NCI-H748 treated with DMSO at 0.1 percent for 48 hours (cell line): ENCODE measurements around the gene FZD8.

Experiments used
- DNase-seq: peaks from one replicate; lab custom pipeline; 2025; lab: John Stamatoyannopoulos, UW

Gene FZD8

DNA sequence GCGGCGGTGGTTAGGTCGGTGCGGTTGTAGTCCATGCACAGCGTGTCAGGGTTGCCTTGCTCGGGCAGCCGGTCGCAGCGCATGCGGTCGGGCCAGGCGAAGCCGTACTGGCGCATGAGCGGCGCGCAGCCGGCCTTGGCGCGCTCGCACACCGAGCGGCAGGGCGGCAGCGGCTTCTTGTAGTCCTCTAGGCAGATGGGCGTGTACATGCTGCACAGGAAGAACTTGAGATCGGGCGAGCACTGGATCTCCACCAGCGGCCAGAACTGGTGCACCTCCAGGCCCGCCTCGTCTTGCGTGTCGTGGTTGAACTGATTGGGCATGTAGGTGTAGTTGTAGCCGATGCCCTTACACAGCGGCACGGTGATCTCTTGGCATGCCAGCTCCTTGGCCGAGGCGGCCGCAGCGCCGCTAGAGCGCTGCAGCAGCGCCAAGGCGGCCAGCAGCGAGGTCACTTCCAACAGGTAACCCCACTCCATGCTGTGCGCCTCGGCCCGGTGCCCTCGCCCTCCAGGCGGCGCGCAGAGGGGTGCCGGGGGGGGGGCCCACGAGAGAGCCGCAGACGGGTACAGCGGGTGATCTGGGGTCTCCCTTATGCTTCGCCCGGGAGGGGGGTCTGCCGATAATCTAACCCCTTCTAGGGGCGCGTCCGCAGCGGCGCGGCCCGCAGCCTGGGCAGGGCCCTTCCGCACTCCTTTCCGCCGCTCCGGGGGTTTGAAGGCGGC lies 983 bp downstream of the FZD8 start:
- peak; percentile 24 for DNase-seq

DNA sequence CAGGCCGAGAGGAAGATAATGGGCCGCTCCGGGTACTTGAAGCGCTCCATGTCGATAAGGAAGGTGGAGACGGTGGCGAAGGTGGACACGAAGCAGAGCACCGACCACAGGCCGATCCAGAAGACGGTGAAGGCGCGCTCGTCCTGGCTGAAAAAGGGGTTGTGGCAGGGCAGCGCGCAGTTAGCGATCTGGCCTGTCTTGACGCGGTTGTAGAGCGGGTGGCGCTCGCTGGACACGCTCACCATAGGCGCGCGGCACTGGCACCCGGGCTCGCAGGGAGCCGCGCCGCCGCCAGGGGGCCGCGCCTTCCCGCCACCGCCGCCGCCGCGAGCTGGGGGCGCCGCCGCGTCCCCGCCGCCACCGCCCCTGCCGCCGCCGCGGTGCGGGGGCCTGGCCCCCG lies 1.6 kb downstream of the FZD8 start:
- peak; percentile 16 for DNase-seq

DNA sequence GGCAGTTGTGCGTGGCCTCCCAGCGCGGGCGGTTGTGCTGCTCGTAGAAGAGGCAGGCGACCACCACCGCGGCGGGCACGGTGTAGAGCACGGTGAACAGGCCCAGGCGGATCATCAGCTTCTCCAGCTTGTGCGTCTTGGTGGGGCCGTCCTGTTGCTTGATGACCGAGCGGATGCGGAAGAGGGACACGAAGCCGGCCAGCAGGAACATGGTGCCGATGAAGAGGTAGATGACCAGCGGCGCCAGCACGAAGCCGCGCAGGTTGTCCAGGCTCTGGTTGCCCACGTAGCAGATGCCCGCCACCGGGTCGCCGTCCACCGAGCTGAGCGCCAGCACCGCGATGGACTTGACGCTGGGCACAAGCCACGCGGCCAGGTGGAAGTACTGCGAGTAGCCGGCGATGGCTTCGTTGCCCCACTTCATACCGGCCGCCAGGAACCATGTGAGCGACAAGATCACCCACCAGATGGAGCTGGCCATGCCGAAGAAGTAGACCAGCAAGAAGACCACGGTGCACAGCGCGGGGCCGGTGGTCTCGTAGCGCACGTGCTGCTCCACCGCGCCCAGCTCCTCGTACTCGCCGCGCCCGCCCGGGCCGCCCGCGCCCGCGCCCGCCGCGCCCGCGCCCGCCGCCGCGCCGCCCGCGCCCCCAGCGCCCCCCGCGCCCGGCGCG lies 2.2 kb downstream of the FZD8 start:
- DNase-seq, result no peak

DNA sequence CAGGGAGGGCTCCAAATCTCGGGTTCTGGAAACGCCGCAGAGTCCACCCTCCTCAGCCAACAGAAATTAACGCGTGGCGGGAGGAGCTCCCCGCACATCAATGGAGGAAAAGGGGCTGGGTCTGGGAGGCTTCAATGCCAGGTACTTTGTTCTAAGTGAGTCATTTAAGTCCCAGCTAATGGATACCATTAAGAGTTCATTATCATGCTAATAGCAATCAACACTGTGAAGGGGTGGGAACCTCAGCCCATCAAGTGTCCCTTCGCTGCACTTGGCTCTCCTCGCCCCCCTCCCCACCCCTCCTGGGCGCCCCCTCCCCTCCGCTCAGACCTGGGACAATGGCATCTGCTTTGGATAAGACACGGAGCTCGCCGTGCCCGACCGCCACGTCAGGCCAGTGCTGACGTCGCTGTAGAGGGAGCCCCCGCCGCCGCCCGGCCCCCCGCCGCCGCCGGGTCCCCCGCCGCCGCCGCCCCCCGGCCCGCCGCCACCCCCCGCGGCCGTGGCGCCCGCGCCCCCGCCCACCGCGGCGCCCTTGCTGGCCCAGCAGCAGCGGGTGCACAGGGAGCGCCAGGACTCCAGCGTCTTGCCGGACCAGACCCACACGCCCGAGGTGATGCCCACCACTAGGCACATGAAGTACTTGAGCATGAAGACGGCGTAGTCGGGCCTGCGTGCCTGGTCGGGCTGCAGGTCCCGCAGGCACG lies 2.9 kb downstream of the FZD8 start:
- peak; percentile 38 for DNase-seq

DNA sequence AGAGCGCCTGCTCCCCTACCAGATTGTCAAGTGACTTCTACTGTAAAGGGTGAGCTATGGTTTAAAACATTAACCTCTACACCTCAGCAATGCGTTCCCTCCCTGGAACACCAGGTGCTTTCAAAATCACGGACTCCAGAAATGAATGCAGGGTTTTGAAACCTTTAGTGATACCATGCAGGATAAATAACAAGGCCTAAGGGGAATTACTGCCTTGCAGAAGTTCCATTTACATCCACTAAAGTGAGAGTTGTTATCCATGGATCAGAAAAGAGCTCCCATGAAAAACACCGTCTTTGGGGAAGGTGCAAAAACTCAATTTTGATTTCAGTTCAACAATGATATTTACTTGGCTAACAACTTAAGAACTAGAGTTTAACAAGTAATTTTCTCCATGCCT lies 4.0 kb downstream of the FZD8 start:
- DNase-seq, result no peak

DNA sequence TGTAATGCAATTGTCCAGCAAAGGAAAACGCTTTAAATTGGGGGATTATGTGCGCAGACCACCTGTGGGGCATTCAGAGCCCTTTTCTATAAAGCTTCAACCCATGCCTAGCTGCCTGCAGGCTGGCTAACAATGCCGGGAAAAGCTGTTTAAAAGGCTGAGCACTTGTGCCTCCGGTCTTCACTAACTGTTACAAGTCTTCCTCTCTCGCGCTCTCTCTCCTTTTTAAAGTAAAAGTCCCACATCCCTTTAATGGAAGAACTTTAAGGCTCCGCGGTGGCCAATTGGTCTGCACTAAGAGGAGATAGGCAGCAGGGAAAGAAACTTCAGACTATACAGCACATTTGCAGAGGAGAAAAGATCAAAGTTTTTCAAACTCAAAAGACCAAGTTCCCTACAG lies 4.6 kb downstream of the FZD8 start:
- no peak for DNase-seq

DNA sequence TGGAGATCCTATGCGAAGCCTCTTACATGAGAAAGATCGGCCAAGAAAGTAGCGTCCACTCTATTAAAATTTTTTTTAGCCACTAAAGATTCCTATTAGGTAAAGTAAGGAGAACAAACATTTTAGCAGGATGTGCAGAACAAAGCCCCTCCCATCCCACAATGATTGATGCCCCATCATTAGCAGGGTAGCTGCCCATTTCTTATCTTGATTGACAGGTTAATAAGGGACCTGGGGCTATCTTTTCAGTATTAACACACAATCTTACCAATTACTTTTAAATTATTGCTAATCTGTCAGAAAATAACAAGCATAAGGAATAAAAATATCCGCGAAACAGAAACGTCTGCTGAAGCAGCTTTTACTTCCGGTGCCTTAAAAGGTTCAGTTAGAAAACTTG lies 5.1 kb downstream of the FZD8 start:
- DNase-seq, result no peak

DNA sequence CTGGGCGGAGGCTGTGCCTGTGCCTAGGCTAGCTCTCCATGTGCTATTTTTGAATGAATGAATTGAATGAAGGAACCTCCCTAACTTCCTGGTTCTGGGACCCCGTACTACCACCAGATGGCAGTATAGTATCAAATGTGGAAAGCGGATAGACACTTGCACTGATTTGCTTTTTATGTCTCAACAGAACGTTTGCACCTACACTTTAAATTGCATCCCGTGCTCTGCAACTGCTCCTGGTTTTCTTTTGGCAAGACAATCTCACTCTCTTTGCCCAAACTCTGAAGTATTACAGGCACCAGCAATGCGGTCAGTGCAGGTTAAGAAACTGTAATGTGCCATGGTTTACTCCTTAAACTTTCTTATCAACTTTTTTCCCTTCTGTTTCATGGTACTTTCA lies 6.5 kb downstream of the FZD8 start:
- DNase-seq, result peak; percentile 60

DNA sequence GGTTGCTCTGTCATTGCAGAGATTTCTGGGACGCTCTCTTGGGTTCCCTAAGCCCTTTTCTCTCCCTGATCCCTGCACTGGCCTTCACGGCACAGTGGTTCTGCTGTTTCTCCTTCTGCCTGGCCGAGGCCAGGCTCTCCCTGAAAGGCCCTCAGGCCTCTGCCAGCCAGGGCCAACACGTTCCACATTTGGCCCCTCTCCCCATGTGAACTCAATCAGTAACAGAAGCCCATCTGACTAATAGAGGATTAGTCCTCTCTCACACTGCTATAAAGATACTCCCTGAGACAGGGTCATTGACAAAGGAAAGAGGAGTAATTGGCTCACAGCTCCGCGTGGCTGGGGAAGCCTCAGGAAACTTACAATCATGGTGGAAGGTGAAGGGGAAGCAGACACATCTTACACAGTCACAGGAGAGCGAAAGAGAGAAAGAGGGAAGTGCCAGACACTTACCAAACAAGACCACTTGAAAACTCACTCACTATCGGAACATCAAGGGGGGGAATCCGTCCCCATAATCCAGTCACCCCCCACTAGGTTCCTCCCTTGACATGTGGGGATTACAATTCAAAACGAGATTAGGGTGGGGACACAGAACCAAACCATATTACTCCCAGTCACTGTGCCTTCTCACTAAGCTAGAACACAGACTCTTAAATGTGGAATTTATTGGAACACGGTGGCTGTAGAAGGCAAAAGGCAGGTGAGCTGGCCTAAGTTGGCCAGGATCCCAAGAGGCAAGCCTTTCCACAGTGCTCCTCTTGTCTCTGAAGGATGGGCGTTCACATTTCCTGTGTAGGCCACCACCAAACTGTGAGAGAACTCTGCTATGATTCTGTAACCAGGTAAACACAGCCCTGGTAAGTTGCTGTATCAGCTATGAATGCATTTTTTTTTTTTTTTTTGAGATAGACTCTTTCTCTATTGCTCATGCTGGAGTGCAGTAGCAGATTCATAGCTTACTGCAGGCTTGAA lies 8.8 kb downstream of the FZD8 start:
- no peak for DNase-seq

DNA sequence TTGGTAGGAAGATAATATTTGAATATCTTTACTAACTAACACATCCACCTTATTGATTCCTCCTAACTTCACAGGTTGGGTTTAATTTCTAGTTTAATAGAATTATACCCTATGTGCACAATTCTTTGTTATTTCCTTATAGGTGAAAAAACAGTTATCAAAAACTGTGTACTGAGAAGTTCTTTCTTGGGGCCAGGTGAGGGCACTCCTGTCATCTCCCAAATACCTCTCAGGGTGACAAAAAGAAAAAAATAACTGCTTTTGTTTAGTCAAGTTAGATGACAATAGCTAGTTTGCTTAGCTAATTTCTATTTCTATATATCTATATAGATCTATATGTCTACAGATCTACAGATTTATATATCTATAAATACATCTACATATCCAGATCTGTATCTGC lies 10.1 kb downstream of the FZD8 start:
- no peak for DNase-seq

DNA sequence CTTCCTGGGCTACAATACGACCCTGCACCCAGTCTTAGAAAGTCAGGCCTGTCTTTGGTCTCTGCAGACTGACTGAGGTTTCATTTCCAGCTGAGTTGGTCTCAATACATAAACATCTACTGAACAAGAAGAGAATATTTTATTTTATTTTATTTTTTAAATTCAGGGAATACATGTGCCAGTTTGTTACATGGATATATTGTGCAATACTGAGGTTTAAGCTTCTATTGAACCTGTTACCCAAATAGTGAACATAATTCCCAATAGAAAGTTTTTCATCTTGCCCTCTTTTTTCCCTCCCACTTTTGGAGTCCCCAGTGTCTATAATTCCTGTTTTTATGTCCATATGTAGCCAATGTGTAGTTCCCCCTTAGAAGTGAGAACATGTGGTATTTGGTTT lies 10.7 kb downstream of the FZD8 start:
- no peak for DNase-seq

DNA sequence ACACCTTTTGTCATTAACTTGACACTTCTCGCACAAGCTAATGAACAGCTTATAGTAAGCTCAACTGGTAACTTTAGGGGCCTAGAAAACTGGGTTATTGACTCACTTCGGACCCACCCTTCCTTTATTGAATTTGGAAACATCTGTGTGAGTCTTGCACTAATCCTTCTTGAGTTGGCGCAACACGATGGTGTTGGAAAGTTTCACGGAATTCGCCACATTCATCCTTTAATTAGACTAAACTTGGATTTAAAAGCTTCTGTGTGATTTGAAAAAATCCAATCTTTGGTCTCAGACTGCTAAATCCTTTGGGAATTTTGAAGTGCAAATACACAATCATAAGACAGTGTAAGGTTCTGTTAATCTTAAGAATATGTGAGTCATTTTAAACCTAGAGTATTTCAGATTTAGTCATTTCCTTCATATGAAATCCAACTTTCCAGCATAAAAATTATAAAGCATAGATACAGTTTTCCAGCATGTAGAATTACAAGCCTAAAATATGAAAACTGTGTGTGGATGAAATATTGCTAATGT lies 15.1 kb downstream of the FZD8 start:
- no peak for DNase-seq

DNA sequence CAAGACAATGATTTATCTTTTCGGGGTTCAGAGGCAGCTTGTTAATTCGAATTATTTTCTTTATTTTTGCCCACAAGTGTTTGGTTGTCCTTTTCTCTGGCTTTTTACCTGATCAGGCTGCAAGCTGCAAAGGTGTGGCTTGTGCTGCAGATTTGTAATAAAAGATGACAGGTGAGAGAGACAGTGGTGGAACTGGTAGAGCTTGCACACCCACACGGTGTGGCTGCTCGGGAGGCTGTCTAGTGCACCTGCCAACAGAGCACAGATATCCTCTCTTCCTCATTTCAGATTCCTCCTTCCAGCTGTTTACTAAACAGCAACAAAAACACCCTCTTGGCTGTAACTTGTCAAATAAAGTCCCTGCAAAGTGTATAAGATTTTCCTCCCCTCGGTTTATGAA lies 27.8 kb downstream of the FZD8 start:
- no peak for DNase-seq

DNA sequence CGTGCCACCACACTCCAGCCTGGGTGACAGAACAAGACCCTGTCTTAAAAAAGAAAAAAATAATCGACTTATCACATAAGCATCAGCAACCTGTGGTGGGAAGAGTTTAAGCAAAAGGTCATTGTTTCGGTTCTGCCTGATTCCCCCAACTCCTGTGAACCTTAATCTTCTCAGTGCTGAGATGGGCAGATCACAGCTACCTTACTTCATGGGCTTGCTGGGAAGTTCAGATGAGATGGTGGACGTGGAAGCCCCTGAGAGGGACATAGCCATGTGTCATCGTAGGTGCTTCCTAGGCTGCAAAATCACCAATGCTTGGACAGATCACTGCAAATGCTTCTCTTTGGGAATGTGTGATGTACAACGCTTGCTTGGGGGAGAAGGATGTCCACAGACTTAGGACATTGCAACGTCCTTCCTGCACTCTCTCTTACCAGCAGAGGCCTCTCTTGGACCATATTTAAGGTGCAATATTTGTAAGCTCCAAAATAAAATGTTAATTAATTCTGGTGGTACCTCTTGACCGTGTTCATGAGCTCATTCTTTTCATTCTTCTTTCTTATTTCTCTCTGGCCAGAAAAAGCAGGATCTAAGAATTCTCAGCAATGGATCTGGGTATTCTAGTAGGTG lies 28.4 kb downstream of the FZD8 start:
- no peak for DNase-seq

DNA sequence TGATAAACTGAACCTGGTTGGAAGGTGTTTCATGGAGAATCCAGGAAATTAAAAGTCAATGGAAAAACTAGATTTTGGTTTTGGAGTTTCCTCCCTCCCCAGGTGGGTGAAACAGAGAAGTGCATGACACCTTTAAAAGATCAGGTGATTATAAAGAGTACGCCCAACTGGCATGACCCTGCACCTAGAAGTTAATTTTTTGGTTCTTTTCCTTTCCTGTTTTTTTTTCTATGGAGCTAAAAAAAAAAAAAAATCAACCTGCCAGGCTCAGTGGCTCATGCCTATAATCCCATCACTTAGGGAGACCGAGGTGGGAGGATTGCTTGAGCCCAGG lies 29.0 kb downstream of the FZD8 start:
- no peak for DNase-seq

DNA sequence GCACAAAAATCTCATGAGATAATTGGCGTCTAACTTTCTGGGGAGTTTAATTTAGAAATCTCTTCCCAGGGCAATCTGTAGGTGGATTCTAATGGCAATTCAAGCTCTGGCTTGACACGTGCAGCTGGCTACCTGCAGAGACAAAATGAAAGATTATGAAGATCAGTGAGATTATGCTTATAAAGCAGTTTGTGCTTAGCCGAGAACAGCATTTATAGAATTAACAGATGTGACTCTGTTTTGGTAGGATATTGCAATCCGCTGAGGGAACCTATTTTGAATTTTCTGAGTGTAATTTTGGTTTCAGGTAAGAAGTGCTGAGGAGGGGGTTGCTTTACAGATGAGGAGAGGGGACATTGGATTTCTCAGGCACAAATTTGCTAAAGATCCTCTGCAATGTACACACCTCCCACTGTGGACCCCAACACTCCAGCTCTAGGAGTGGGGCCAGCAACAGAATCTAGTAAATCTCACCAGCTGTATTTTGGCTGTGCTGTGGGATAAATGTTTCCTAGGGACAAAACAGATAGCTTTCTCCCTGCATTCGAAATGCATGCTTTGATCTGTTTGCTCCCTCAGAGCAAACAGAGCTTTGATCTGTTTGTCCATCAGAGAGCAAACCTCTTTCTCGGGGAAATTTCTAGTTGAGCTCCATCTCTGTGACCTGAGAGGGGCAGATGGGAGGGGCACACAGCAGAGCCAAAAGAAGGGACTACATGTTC lies 29.6 kb downstream of the FZD8 start:
- no peak for DNase-seq

DNA sequence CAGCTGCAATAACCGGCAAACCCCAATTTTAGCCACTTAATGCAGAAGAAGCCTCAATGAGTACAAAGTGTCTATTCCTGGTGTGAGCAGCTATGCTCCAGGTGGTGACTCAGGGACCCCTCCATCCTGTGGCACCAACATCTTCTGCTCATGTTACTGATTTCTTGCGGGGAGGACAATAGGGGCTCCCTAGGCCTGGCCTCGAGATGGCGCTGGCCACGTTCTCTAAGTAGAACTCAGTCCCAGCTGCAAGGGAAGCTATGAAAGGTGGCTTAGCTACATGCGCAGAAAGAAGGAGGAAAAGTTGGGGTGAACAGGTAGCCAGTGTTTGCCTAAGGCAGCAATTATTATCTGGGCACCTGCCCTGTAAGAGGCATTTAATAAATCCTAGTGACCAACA lies 30.3 kb downstream of the FZD8 start:
- DNase-seq, result no peak

DNA sequence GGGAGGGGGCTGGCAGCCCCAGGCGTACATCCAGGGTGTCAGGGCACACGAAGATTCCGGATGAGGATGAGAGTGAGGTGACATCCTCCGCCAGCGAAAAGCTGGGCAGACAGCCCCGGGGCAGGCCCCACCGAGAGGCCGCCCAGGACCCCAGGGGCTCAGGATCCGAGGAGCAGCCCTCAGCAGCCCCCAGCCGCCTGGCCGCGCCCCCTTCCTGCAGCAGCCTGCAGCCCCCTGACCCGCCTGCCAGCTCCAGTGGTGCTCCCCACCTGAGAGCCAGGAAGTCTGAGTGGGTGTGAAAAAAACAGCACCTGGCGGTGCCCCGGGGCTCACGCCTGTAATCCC lies 33.8 kb downstream of the FZD8 start:
- no peak for DNase-seq

DNA sequence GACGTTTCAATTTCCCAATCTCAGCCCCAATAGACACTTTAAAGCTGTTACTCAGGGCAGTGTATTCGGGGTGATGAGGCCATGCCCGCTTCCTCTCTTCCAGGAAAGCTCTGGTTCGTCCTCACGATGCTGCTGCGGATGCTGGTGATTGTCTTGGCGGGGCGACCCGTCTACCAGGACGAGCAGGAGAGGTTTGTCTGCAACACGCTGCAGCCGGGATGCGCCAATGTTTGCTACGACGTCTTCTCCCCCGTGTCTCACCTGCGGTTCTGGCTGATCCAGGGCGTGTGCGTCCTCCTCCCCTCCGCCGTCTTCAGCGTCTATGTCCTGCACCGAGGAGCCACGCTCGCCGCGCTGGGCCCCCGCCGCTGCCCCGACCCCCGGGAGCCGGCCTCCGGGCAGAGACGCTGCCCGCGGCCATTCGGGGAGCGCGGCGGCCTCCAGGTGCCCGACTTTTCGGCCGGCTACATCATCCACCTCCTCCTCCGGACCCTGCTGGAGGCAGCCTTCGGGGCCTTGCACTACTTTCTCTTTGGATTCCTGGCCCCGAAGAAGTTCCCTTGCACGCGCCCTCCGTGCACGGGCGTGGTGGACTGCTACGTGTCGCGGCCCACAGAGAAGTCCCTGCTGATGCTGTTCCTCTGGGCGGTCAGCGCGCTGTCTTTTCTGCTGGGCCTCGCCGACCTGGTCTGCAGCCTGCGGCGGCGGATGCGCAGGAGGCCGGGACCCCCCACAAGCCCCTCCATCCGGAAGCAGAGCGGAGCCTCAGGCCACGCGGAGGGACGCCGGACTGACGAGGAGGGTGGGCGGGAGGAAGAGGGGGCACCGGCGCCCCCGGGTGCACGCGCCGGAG lies 34.4 kb downstream of the FZD8 start:
- DNase-seq, result no peak

DNA sequence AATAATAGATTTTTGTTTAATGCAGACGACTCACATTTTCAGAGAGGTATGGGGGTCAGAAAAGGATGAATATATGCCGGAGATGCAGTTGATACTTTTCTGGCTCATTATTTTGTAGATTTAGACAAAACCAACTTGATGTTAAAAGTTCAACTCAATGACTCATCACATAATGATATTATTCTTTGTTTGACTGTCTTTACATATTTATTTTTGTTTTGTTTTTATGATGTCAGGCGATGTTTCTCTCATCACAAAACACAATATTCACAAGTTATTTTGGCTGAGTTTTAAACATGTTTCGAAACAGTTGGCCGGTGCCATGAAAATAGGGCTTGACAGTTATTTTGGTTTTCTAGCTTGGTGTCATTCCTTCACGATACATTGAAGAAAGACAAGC lies 35.7 kb downstream of the FZD8 start:
- DNase-seq, result no peak
